GM12872 (cell line): ENCODE measurements around the gene LDB3.

Experiments used
- TF ChIP-seq, protein P1 (sequence below): IDR thresholded peaks from 3 replicates; pipeline ENCODE4 v1.5.1; 2011; ENCODE audit warnings: low read depth, mild to moderate bottlenecking, low read length, moderate library complexity; ENCODE audit not compliant: insufficient read depth

Gene LDB3

DNA sequence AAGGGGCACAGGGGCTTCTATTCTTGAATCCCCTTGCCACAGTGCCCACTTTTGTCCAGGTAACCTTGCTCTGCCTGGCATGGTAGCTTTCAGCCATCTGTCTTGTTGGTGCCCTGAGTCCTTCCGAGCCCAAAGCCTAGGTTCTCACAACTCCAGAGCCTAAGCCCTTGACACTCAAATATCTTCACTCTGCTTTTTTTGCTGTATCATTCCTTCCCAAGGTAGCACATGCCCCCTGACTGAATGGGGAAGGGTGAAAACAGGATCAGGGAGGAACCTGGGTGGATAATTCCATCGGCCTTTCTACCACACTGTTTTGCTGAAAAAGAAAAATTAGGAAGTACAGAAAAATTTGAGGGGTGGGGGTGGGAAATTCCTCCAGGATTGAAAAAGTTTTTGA is 37.6 kb downstream of the LDB3 start:
- TF ChIP-seq, protein P1, sequence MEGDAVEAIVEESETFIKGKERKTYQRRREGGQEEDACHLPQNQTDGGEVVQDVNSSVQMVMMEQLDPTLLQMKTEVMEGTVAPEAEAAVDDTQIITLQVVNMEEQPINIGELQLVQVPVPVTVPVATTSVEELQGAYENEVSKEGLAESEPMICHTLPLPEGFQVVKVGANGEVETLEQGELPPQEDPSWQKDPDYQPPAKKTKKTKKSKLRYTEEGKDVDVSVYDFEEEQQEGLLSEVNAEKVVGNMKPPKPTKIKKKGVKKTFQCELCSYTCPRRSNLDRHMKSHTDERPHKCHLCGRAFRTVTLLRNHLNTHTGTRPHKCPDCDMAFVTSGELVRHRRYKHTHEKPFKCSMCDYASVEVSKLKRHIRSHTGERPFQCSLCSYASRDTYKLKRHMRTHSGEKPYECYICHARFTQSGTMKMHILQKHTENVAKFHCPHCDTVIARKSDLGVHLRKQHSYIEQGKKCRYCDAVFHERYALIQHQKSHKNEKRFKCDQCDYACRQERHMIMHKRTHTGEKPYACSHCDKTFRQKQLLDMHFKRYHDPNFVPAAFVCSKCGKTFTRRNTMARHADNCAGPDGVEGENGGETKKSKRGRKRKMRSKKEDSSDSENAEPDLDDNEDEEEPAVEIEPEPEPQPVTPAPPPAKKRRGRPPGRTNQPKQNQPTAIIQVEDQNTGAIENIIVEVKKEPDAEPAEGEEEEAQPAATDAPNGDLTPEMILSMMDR = no peak

DNA sequence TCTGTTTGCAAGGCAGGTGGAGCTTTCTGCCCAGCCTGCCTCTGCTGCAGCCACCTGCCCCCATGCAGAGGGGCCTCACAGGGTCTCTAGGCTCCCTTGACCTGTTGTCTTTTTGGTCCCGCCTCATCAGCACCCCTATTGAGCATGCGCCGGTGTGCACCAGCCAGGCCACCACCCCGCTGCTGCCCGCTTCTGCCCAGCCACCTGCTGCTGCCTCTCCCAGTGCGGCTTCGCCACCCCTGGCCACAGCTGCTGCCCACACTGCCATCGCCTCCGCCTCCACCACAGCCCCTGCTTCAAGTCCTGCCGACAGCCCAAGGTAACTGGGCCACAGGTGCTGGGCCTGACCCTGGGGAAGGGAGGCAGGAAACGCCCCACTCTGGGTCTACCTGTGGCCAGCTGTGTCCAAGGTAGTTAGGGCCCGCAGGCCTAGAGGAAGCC is 38.1 kb downstream of the LDB3 start:
- TF ChIP-seq, protein P1 = no peak

DNA sequence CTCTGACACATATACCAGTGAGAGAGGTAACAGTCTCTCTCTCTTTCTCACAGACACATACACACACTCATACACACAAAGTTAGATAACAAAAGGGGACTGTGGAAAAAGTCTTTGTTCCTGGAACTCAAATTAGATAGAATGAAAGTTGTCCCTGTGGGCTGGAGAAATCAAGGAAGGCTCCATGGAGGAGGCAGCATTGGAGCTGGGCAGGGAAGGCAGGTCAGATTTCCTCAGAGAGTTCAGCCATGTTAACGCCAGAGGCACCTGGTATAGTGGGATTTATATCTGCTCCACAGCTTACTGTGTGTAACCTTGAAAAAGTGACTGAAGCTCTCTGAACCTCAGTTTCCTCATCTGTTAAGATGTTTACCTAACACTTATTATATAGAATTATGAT is 38.7 kb downstream of the LDB3 start:
- TF ChIP-seq, protein P1 = no peak

DNA sequence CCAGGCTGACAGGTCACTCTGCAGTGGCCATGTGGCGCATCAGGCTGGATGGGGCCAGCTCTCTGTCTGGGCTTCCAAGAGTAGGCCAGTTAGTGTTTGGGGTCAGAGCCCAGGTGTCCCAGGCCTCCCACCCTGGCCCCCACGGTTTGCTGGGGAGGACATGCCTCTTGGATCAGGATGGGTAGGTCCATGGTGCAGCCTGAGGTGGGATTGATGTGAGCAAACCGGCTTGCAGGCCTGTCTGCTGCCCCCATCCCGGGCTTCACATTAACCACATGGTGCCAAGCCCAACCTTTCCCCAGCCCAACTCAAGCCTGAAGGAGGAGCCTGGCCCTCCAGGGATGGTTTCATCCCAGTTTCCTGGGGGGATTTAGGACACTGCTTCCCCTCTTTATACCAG is 39.2 kb downstream of the LDB3 start:
- TF ChIP-seq, protein P1 = no peak

DNA sequence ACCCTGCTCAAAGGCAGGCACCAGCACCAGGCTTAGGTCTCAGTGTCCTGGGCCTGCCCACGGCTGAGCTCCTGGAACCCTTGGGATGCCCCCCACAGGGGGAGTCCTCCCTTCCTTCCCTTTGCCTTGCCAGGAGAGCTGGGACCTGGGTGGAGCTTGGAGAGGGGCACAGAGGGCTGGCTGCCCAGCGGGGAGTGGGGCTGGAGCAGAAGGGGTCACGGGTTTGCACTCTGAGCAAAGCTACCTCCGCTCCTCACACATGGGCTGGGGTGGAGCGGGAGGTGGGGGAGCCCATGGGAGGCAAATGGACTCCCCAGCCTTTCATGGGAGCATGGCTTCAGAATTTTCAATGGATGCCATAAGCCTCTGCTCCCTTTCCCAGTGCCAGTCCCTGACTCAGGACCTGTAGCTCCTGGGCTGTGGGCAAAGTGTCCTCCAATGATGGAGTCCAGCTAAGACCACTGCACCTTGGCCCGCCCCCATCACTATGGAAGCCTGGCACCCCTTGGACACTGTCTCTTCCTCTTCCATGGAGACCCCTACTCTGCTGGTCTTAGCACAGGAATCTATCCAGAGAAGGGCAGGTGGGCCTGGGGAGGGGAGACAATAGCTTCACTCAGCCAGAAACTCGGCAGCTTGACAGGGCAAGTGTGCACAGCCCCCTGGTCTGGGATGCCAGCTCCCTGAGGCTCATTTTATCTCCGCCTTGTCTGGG is 39.9 kb downstream of the LDB3 start:
- TF ChIP-seq, protein P1 = no peak

DNA sequence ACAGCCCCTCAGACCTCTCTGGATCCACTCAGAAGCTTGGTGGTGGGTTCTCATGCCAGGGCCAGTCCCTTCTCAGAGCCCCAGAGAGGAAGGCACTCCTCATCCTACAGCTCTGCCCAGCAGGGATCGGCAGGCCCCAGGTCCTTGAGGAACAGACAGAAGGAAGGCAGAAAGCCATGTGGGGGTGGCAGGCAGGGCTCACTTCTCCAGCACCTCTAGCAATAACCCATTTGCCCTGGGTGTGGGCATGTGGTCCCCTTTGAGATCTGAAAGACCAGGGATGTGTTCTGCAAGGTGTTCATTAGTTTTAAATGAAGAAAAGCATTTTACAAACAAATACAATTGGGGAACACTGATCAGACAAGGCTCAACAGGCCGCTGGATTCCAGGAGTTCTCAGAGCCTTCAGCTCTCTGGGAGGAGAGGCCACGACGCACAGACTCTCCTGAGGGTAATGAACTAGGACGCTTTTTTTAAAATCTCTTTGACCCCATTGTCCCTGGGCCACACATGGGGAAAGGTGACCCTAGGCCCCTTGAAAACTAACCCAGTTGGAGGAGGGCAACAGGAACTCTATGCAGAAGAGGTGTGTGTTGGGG is 40.6 kb downstream of the LDB3 start:
- TF ChIP-seq, protein P1 = no peak

DNA sequence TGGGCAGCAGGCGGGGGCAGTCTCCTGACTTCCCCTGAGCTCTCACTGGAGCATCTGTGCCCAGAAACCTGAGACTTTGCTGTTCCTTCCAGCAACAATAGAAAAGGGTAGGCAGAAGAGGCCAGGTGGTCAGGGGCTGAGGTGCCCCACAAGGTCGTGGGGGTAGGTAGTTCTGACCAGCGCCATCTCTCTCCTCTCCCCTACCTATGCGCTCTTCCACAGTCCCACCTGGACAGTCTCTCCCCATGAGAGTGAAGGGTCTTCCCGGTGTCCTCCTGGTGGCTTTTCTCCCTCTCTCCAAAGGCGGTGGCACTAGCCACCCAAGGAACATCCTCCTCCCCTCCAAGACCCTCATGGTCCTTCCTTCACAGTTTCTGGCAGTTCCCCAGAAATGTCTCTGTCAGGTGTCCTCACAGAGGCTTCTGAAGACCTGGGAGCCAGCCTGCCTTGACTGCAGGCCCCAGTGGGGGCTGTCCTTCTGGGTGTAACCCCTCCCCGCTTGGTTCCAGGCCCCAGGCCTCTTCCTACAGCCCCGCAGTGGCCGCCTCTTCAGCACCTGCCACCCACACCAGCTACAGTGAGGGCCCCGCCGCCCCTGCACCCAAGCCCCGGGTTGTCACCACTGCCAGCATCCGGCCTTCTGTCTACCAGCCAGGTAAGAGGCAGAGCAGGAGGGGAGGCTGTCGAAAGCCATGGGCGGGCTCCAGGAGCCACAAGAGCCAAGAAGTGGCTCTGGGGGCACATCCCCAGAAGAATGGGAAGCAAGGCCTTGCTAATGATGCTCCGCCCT is 41.3 kb downstream of the LDB3 start:
- TF ChIP-seq, protein P1 = no peak
